K562 (cell line): Measurements from ENCODE around the gene GARRE1. TPM values are rescaled to one million over a fixed set of nuclear protein-coding genes. Genes with fewer than 3 reads are reported as not detected.

ENCODE experiments used
- BDP1 ChIP-seq: IDR thresholded peaks from 3 replicates; pipeline ENCODE4 v1.6.1; 2011; ENCODE audit not compliant: insufficient read length, insufficient read depth
- BRCA1 ChIP-seq, 2 experiments: fragments of 450-650 bp in 1 of 2; sonication (generic) in 1 of 2; formaldehyde crosslinking in 1 of 2; IDR thresholded peaks; 2 replicates each; pipeline versions ENCODE4 v1.5.0 to v1.6.1; 2017 to 2020; ENCODE audit warnings: mild to moderate bottlenecking in 1 of 2, missing genetic modification reagents in 1 of 2
- CBFA2T3 ChIP-seq: fragments of 450-650 bp; IDR thresholded peaks from 2 replicates; pipeline ENCODE4 v1.6.1; 2017
- FOSL1 ChIP-seq: fragments of 200-800 bp; sonication (Bioruptor generic); conservative IDR thresholded peaks from 2 replicates; pipeline ENCODE4 v1.6.1; 2016; ENCODE audit warnings: missing genetic modification characterization, missing compliant biosample characterization
- FOXA3 ChIP-seq, 2 experiments: fragments of 450-650 bp in 1 of 2; sonication (generic) in 1 of 2; formaldehyde crosslinking; IDR thresholded peaks in 1 of 2; conservative IDR thresholded peaks in 1 of 2; 2 replicates each; pipeline versions ENCODE4 v1.4.0 to v1.8.0; 2020 to 2022; ENCODE audit warnings: mild to moderate bottlenecking in 2 of 2, missing genetic modification reagents in 1 of 2
- HIVEP1 ChIP-seq: fragments of 250-450 bp; sonication (Bioruptor Pico); IDR thresholded peaks from 2 replicates; pipeline ENCODE4 v1.4.0; 2020; ENCODE audit warnings: mild to moderate bottlenecking
- HOXB6 ChIP-seq: fragments of 250-450 bp; sonication (Bioruptor Pico); IDR thresholded peaks from 2 replicates; pipeline ENCODE4 v1.5.1; 2022; ENCODE audit warnings: mild to moderate bottlenecking, borderline replicate concordance
- KDM2B ChIP-seq: fragments of 250-450 bp; sonication (Bioruptor Pico); IDR thresholded peaks from 2 replicates; pipeline ENCODE4 v1.8.0; 2021; ENCODE audit warnings: mild to moderate bottlenecking, moderate library complexity
- KHSRP ChIP-seq: fragments of 450-650 bp; IDR thresholded peaks from 2 replicates; pipeline ENCODE4 v1.6.1; 2017
- LCOR ChIP-seq: sonication (generic); formaldehyde crosslinking; IDR thresholded peaks from 2 replicates; pipeline ENCODE4 v1.8.0; 2022; ENCODE audit warnings: mild to moderate bottlenecking, missing genetic modification reagents
- TAF7 ChIP-seq: fragments of 450-650 bp; IDR thresholded peaks from 2 replicates; pipeline ENCODE4 v1.6.1; 2016; ENCODE audit warnings: missing genetic modification characterization, missing compliant biosample characterization
- THRAP3 ChIP-seq: fragments of 450-650 bp; IDR thresholded peaks from 2 replicates; pipeline ENCODE4 v1.6.1; 2016; ENCODE audit warnings: mild to moderate bottlenecking, inconsistent platforms, borderline replicate concordance
- ZNF140 ChIP-seq: fragments of 250-450 bp; sonication (Bioruptor Pico); IDR thresholded peaks from 2 replicates; pipeline ENCODE4 v1.8.0; 2021; ENCODE audit warnings: moderate library complexity, mild to moderate bottlenecking, inconsistent platforms
- ZNF384 ChIP-seq: IDR thresholded peaks from 2 replicates; pipeline ENCODE4 v1.6.1; 2012; ENCODE audit warnings: low read depth, low read length, improper control_type of control experiment
- ZNF644 ChIP-seq: fragments of 200-800 bp; sonication (Bioruptor generic); IDR thresholded peaks from 2 replicates; pipeline ENCODE4 v1.6.1; 2016; ENCODE audit warnings: low read depth, missing genetic modification characterization, missing compliant biosample characterization
- polyA plus RNA-seq, 8 experiments: library from polyadenylated mRNA; depleted of rRNA in 4 of 8; stranded (reverse) in 5 of 8; unstranded in 3 of 8; fragments of >200 nt; fragmentation: Nextera tagmentation in 2 of 8; fragmentation: Illumina TruSeq in 1 of 8; extraction: Ambion mirVana in 2 of 8; extraction: Trizol in 1 of 8; gene quantifications; 2 replicates each; pipeline versions ENCODE4 v1.2.1 to v1.2.3, GENCODE V29; 2011 to 2014; ENCODE audit warnings: inconsistent platforms in 1 of 8, missing spikeins in 1 of 8
- total RNA-seq, 7 experiments: library from RNA; depleted of rRNA in 6 of 7; stranded (reverse); fragments of >200 nt in 6 of 7; fragmentation: Illumina TruSeq in 2 of 7; extraction: Trizol in 2 of 7; gene quantifications; 2 replicates each; pipeline versions ENCODE4 v1.2.1 to v1.2.3, GENCODE V29; 2011 to 2021; ENCODE audit warnings: low replicate concordance in 1 of 7
- TF ChIP-seq, protein P1 (sequence below): sonication (generic); formaldehyde crosslinking; IDR thresholded peaks from 2 replicates; pipeline ENCODE4 v1.8.0; 2022; ENCODE audit warnings: mild to moderate bottlenecking, missing genetic modification reagents
- TF ChIP-seq, protein P2 (sequence below): fragments of 250-450 bp; sonication (Bioruptor Pico); IDR thresholded peaks from 2 replicates; pipeline ENCODE4 v1.8.0; 2021; ENCODE audit warnings: moderate library complexity, mild to moderate bottlenecking, inconsistent platforms
- TF ChIP-seq, protein P3 (sequence below), 2 experiments: fragments of 450-650 bp in 1 of 2; sonication (generic) in 1 of 2; formaldehyde crosslinking; conservative IDR thresholded peaks; 2 replicates each; pipeline versions ENCODE4 v1.4.0 to v1.8.1; 2020 to 2022; ENCODE audit warnings: mild to moderate bottlenecking in 1 of 2, missing genetic modification reagents in 1 of 2
- TF ChIP-seq, protein P4 (sequence below): fragments of 450-650 bp; IDR thresholded peaks from 2 replicates; pipeline ENCODE4 v1.6.1; 2018; ENCODE audit warnings: mild to moderate bottlenecking, low read depth; ENCODE audit not compliant: partially characterized antibody
- TF ChIP-seq, protein P5 (sequence below): fragments of 250-450 bp; sonication (Bioruptor Pico); IDR thresholded peaks from 2 replicates; pipeline ENCODE4 v1.8.0; 2022; ENCODE audit warnings: moderate library complexity, mild to moderate bottlenecking, inconsistent platforms
- TF ChIP-seq, protein P6 (sequence below): fragments of 200-800 bp; sonication (Bioruptor generic); IDR thresholded peaks from 2 replicates; pipeline ENCODE4 v1.6.1; 2017; ENCODE audit warnings: missing genetic modification characterization, missing compliant biosample characterization

The GARRE1 gene
- total and polyA plus RNA-seq, 9 of the 15 experiments (the other 6 are each of a cell fraction or from before 2014, with no cell fraction given): 1.6 to 12.8 (median 7.5) TPM

DNA sequence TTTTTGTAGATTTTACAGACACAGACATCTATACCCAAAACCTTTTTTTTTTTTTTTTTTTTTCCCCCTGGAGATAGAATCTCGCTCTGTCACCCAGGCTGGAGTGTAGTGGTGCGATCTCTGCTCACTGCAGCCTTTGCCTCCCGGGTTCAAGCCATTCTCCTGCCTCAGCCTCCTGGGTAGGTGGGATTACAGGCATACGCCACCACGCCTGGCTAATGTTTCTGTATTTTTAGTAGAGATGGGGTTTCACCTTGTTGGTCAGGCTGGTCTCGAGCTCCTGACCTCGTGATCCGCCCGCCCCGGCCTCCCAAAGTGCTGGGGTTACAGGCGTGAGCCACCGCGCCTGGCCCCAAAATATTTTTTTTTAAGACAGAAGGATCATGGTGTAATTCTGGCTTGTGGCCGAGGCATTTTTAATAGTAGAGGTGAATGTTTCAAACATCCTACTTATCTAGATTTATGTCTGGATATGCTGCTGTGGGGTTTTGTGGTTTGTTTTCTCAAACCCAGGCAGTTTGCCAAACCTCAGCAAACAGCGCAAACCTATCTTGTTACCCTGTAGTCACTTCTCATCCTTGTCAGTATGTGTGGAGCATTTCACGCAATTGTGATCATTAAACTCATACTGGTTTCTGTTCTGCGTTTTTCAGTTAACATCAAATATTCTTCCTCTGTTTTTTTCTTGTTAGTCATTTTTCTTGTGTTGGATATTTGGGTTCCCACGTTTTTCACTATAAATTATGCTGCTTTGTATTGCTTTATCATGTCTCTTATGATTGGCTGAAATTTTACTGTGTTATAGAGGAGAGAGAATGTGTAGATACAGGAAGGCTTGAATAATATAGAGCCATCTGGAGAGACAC is 36.2 kb upstream of the GARRE1 start (continued):
- TF ChIP-seq FOXA3 (CRISPR knock-in tag; conservative IDR thresholded peaks at IDR 0.05 in 1 of 2, IDR thresholded peaks at IDR 0.05 in 1 of 2) (peak; percentile 77 to 92; a peak in 3 of 4 replicates), HOXB6 (CRISPR knock-in tag) (no peak), ZNF644 (tag) (no peak), TAF7 (tag) (no peak), THRAP3 (no peak), BRCA1 (IDR thresholded peaks at IDR 0.05) (no peak), BRCA1 (CRISPR knock-in tag; IDR thresholded peaks at IDR 0.05) (no peak), BDP1 (no peak), FOSL1 (tag) (peak; percentile 43; the same call in 1 of the 2 replicates), KDM2B (CRISPR knock-in tag) (no peak), LCOR (CRISPR knock-in tag) (no peak), CBFA2T3 (peak; percentile 53), HIVEP1 (CRISPR knock-in tag) (no peak), ZNF140 (CRISPR knock-in tag) (no peak), ZNF384 (peak; percentile 72), KHSRP (no peak)
- TF ChIP-seq, protein P1, sequence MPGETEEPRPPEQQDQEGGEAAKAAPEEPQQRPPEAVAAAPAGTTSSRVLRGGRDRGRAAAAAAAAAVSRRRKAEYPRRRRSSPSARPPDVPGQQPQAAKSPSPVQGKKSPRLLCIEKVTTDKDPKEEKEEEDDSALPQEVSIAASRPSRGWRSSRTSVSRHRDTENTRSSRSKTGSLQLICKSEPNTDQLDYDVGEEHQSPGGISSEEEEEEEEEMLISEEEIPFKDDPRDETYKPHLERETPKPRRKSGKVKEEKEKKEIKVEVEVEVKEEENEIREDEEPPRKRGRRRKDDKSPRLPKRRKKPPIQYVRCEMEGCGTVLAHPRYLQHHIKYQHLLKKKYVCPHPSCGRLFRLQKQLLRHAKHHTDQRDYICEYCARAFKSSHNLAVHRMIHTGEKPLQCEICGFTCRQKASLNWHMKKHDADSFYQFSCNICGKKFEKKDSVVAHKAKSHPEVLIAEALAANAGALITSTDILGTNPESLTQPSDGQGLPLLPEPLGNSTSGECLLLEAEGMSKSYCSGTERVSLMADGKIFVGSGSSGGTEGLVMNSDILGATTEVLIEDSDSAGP: no peak
- TF ChIP-seq, protein P2, sequence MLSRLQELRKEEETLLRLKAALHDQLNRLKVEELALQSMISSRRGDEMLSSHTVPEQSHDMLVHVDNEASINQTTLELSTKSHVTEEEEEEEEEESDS (CRISPR knock-in tag): no peak
- TF ChIP-seq, protein P3, sequence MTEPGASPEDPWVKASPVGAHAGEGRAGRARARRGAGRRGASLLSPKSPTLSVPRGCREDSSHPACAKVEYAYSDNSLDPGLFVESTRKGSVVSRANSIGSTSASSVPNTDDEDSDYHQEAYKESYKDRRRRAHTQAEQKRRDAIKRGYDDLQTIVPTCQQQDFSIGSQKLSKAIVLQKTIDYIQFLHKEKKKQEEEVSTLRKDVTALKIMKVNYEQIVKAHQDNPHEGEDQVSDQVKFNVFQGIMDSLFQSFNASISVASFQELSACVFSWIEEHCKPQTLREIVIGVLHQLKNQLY (CRISPR knock-in tag; conservative IDR thresholded peaks at IDR 0.05): no peak
- TF ChIP-seq, protein P4, sequence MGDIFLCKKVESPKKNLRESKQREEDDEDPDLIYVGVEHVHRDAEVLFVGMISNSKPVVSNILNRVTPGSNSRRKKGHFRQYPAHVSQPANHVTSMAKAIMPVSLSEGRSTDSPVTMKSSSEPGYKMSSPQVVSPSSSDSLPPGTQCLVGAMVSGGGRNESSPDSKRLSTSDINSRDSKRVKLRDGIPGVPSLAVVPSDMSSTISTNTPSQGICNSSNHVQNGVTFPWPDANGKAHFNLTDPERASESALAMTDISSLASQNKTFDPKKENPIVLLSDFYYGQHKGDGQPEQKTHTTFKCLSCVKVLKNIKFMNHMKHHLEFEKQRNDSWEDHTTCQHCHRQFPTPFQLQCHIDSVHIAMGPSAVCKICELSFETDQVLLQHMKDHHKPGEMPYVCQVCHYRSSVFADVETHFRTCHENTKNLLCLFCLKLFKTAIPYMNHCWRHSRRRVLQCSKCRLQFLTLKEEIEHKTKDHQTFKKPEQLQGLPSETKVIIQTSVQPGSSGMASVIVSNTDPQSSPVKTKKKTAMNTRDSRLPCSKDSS: no peak
- TF ChIP-seq, protein P5, sequence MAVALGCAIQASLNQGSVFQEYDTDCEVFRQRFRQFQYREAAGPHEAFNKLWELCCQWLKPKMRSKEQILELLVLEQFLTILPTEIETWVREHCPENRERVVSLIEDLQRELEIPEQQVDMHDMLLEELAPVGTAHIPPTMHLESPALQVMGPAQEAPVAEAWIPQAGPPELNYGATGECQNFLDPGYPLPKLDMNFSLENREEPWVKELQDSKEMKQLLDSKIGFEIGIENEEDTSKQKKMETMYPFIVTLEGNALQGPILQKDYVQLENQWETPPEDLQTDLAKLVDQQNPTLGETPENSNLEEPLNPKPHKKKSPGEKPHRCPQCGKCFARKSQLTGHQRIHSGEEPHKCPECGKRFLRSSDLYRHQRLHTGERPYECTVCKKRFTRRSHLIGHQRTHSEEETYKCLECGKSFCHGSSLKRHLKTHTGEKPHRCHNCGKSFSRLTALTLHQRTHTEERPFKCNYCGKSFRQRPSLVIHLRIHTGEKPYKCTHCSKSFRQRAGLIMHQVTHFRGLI (CRISPR knock-in tag): no peak
- TF ChIP-seq, protein P6, sequence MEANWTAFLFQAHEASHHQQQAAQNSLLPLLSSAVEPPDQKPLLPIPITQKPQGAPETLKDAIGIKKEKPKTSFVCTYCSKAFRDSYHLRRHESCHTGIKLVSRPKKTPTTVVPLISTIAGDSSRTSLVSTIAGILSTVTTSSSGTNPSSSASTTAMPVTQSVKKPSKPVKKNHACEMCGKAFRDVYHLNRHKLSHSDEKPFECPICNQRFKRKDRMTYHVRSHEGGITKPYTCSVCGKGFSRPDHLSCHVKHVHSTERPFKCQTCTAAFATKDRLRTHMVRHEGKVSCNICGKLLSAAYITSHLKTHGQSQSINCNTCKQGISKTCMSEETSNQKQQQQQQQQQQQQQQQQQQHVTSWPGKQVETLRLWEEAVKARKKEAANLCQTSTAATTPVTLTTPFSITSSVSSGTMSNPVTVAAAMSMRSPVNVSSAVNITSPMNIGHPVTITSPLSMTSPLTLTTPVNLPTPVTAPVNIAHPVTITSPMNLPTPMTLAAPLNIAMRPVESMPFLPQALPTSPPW (CRISPR knock-in tag): no peak
